Liver (tissue), 3 donors: ENCODE results near the gene MYO3B.

Experiments used
- ATF3 ChIP-seq: IDR thresholded peaks from 2 replicates; pipeline ENCODE4 v1.6.1; 2016; ENCODE audit warnings: antibody characterized with exemption
- CTCF ChIP-seq: fragments of 150-350 bp; IDR thresholded peaks from 2 replicates; pipeline ENCODE4 v1.5.1; 2017; ENCODE audit warnings: improper control_type of control experiment, low read depth, low read length; ENCODE audit not compliant: missing input control
- GABPA ChIP-seq, 2 donors: IDR thresholded peaks in 1 of 2; conservative IDR thresholded peaks in 1 of 2; 2 replicates each; pipeline ENCODE4 v1.6.1; 2016; ENCODE audit warnings: antibody characterized with exemption in 2 of 2, mild to moderate bottlenecking in 1 of 2, moderate library complexity in 1 of 2
- MAX ChIP-seq: IDR thresholded peaks from 2 replicates; pipeline ENCODE4 v1.6.1; 2016; ENCODE audit warnings: antibody characterized with exemption
- REST ChIP-seq: IDR thresholded peaks from 2 replicates; pipeline ENCODE4 v1.6.1; 2016; ENCODE audit warnings: antibody characterized with exemption, mild to moderate bottlenecking
- TAF1 ChIP-seq: conservative IDR thresholded peaks from 2 replicates; pipeline ENCODE4 v1.6.1; 2016; ENCODE audit warnings: antibody characterized with exemption, mild to moderate bottlenecking
- donor health status: healthy.
- donor health status: healthy.

GRCh38 chr2:170568511-170568910 lies 390.6 kb downstream of the MYO3B start:
- TF ChIP-seq CTCF: no peak
- no peak for TF ChIP-seq ATF3
- TF ChIP-seq MAX: no peak
- TF ChIP-seq GABPA (IDR thresholded peaks at IDR 0.05 in 1 of 2, conservative IDR thresholded peaks at IDR 0.05 in 1 of 2): no peak
- TF ChIP-seq TAF1: no peak
- no peak for TF ChIP-seq REST
